ENCODE data around the gene DOC2A. TPM values are rescaled to one million over a fixed set of nuclear protein-coding genes. Genes with fewer than 3 reads are reported as not detected.
A peak's percentile ranks its signal among the peaks of the same experiment; 100 is the strongest.

The DOC2A gene
- total and polyA plus RNA-seq, 2 donors (not counting 3 experiments of a cell fraction or from before 2014, with no cell fraction given): 0.60 to 0.63 TPM

- H3K79me2 ChIP-seq (ENCODE audit: control insufficient read depth, insufficient read depth, low read length): peaks cover 56% of the 10 kb centered on the region
- H3K9ac ChIP-seq (replicated peaks; ENCODE audit: extremely low read depth, insufficient read depth, low read length): peak overlapping the region; percentile 93
- no peaks in the 10 kb centered on the region for H4K20me1 ChIP-seq (replicated peaks; ENCODE audit: control insufficient read depth, extremely low read depth, insufficient read depth, low read length)
- H3K4me3 ChIP-seq (replicated peaks in 1 of 3; ENCODE audit: insufficient read depth in 1 of 3, low read depth in 1 of 3, low read length in 3 of 3): peak overlapping the region; percentile 79 to 95 (median 94)
- peaks cover 12 to 26% of the 10 kb centered on the region in 2 experiments for H3K36me3 ChIP-seq (ENCODE audit: control insufficient read depth in 2 of 2, extremely low read depth in 1 of 2, insufficient read depth in 2 of 2, low read length in 2 of 2)
- intact Hi-C loops (cut with micrococcal nuclease) (loop anchor here (5.0 kb wide), 3 partner anchors 152 to 182 kb away; partner anchors contain the start of genes KIF22, MAZ and MVP), dilution Hi-C loops (cut with MboI; ENCODE audit: extremely low pct_ligation_motif_present, low sequenced_read_pairs) (no loop called here)
- ChIA-PET CTCF (interaction anchor here (1.1 to 2.8 kb wide), 5 partner anchors 13 to 126 kb away, joined by 3 to 14 read pairs (median 4); partner anchors contain the start of genes INO80E and TMEM219), POLR2A (interaction anchor here (1.2 to 1.4 kb wide), 2 partner anchors 10 to 13 kb away, joined by 3 to 14 read pairs; partner anchors contain the start of gene TMEM219)
- no peak for TF ChIP-seq GATA2 (IDR thresholded peaks at IDR 0.05; ENCODE audit: insufficient read depth, insufficient read length, low read depth, low read length)
- TF ChIP-seq POLR2AphosphoS5 (IDR thresholded peaks at IDR 0.05; ENCODE audit: insufficient read depth, low read depth, low read length): peak; percentile 86
- no peak for TF ChIP-seq EZH2 (IDR thresholded peaks at IDR 0.05; ENCODE audit: borderline replicate concordance, low read depth, low read length, severe bottlenecking)
- TF ChIP-seq POLR2A (IDR thresholded peaks at IDR 0.05; ENCODE audit: low read depth, low read length): peak; percentile 96
- no peak for TF ChIP-seq JUN (IDR thresholded peaks at IDR 0.05; ENCODE audit: borderline replicate concordance, insufficient read depth, insufficient read length, low read depth)
- TF ChIP-seq FOS (IDR thresholded peaks at IDR 0.05; ENCODE audit: borderline replicate concordance, insufficient read depth, low read length): no peak
- TF ChIP-seq MAX (IDR thresholded peaks at IDR 0.05; ENCODE audit: insufficient read depth, insufficient read length): peak; percentile 33
- TF ChIP-seq CTCF (IDR thresholded peaks at IDR 0.05; ENCODE audit: extremely low read depth in 1 of 2, insufficient read depth in 1 of 2, low read depth in 1 of 2, low read length in 2 of 2): no peak
- TF ChIP-seq MYC (IDR thresholded peaks at IDR 0.05; ENCODE audit: low read depth, low read length): no peak
- no peak overlapping the region for H2AFZ ChIP-seq (ENCODE audit: low read depth, low read length)
- FAIRE-seq: peak; percentile 77
- H3K9me1 ChIP-seq (replicated peaks; ENCODE audit: control insufficient read depth, extremely low read depth, insufficient read depth, low read length): no peaks in the 10 kb centered on the region
- H3K27me3 ChIP-seq (ENCODE audit: control insufficient read depth in 2 of 2, insufficient read depth in 2 of 2, low read length in 2 of 2): no peaks in the 10 kb centered on the region
- peak overlapping the region; percentile 98 for H3K4me2 ChIP-seq (ENCODE audit: insufficient read depth, low read length)
- DNase-seq (ENCODE audit: low read depth, low spot score): peak; percentile 82
- H3K9me3 ChIP-seq (replicated peaks; ENCODE audit: control insufficient read depth, insufficient read depth, low read length): no peaks in the 10 kb centered on the region
- peak overlapping the region; percentile 81 for H3K27ac ChIP-seq (ENCODE audit: insufficient read depth, low read depth, low read length)
- TSS peak; percentile 98 for BruUV-seq (replicated peaks)
- peaks cover 39% of the 10 kb centered on the region for H3K4me1 ChIP-seq (ENCODE audit: control insufficient read depth, extremely low read depth, insufficient read depth, low read length)
Observed at GRCh38 chr16:29974291-29975133, 36.3 kb downstream of the DOC2A start.

Data from endothelial cell of umbilical vein (primary cell).